Upper lobe of left lung (tissue), 6 donors: ENCODE measurements around the gene NECAP2. TPM values are rescaled to one million over a fixed set of nuclear protein-coding genes. Genes with fewer than 3 reads are reported as not detected.

Experiments
- ATAC-seq, 2 donors: fragments of 200-7000 bp; cut with Tn5 transposase; one replicate each; pipeline ENCODE4 v1.9.1; 2022; ENCODE audit warnings: mild to moderate bottlenecking in 2 of 2, moderate library complexity in 2 of 2; ENCODE audit not compliant: low FRiP score in 2 of 2
- DNase-seq, 2 donors: peaks; one replicate each; pipeline ENCODE4 v3.0.0-alpha.2; 2019 to 2020
- H3K27ac ChIP-seq, 4 donors: fragments of 200-600 bp; sonication (generic); one replicate each; pipeline ENCODE4 v1.5.1; 2016 to 2019
- H3K27me3 ChIP-seq, 4 donors: fragments of 200-600 bp; sonication (generic); one replicate each; pipeline ENCODE4 v1.5.1; 2017 to 2019
- H3K36me3 ChIP-seq, 4 donors: fragments of 200-600 bp; sonication (generic); one replicate each; pipeline ENCODE4 v1.5.1; 2016 to 2019
- H3K4me1 ChIP-seq, 4 donors: fragments of 200-600 bp; sonication (generic); one replicate each; pipeline ENCODE4 v1.5.1; 2018 to 2019
- H3K4me3 ChIP-seq, 4 donors: fragments of 200-600 bp; sonication (generic); one replicate each; pipeline ENCODE4 v1.5.1; 2017 to 2019; ENCODE audit warnings: mild to moderate bottlenecking in 2 of 4, moderate library complexity in 1 of 4
- H3K9me3 ChIP-seq, 4 donors: fragments of 200-600 bp; sonication (generic); one replicate each; pipeline ENCODE4 v1.5.1; 2018 to 2019
- EP300 ChIP-seq, 4 donors: sonication (generic); formaldehyde crosslinking; IDR thresholded peaks; one replicate each; pipeline ENCODE4 v1.5.1; 2017; ENCODE audit warnings: antibody characterized with exemption in 4 of 4, control low read depth in 2 of 4
- POLR2A ChIP-seq, 4 donors: fragments of 450-650 bp; IDR thresholded peaks; one replicate each; pipeline ENCODE4 v1.5.1; 2016 to 2017; ENCODE audit warnings: antibody characterized with exemption in 4 of 4, mild to moderate bottlenecking in 2 of 4
- POLR2AphosphoS5 ChIP-seq, 2 donors: sonication (generic); formaldehyde crosslinking; IDR thresholded peaks; one replicate each; pipeline ENCODE4 v1.5.1; 2017; ENCODE audit warnings: antibody characterized with exemption in 2 of 2
- WGBS, 2 donors: methylation state at CpG; one replicate each; pipeline ENCODE4 v1.1.5; 2017 to 2018; 5-methylcytosine and 5-hydroxymethylcytosine counted together
- total RNA-seq, 6 donors: library from RNA; depleted of rRNA in 4 of 6; stranded (reverse); fragments of >200 nt in 4 of 6; gene quantifications; one replicate each; pipeline versions ENCODE4 v1.1.0 to v1.2.1, GENCODE V29; 2016 to 2021
- TF ChIP-seq, protein P1 (sequence below), 6 experiments: fragments of 450-650 bp in 4 of 6; fragments of 200-600 bp in 2 of 6; sonication (generic) in 2 of 6; IDR thresholded peaks; one replicate each; pipeline ENCODE4 v1.5.1; 2016 to 2019; ENCODE audit warnings: antibody characterized with exemption in 6 of 6
- donor health status: DM: no; HTN: no; CAD: no; lungs with moderate emphysema.
- donor health status: DM: no; HTN: yes; CAD: no; lungs with severe emphysema.

NECAP2 gene
- total RNA-seq, 6 donors from 2014 or later: 61.9 to 96.4 (median 87.1) TPM

DNA sequence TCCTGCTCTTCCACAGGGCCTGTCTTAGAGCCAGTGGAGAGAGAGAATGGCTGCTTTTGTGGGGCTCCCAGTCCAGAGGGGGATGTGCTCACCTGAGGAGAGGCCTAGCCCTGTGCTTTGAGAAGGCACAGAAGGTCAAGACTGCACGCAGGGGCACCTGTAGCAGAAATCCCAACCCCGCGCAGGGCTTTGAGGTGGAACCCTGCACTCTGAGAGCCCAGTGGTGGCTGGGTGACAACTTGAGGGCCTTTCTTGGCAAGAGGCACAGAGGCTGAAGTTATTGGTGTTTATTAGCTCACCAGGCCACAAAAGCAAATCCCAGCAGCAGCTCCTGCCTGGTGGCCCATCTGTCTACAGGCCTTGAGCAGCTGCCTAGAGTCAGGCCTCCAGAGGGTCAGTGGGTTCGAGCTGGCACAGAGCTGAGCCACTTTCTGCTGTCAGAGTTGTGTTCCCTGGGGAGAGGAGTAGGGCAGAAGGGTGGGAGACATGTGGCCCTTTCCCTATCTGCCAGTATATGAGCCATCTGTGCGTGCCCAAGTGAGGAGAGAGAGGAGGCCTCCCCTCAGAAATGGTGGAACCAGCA is 42.1 kb upstream of the NECAP2 start:
- no peaks in the 10 kb centered on the region for H3K9me3 ChIP-seq
- H3K27ac ChIP-seq: no peak overlapping the region
- no peaks in the 10 kb centered on the region for H3K27me3 ChIP-seq
- TF ChIP-seq, protein P1, sequence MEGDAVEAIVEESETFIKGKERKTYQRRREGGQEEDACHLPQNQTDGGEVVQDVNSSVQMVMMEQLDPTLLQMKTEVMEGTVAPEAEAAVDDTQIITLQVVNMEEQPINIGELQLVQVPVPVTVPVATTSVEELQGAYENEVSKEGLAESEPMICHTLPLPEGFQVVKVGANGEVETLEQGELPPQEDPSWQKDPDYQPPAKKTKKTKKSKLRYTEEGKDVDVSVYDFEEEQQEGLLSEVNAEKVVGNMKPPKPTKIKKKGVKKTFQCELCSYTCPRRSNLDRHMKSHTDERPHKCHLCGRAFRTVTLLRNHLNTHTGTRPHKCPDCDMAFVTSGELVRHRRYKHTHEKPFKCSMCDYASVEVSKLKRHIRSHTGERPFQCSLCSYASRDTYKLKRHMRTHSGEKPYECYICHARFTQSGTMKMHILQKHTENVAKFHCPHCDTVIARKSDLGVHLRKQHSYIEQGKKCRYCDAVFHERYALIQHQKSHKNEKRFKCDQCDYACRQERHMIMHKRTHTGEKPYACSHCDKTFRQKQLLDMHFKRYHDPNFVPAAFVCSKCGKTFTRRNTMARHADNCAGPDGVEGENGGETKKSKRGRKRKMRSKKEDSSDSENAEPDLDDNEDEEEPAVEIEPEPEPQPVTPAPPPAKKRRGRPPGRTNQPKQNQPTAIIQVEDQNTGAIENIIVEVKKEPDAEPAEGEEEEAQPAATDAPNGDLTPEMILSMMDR (IDR thresholded peaks at IDR 0.05): no peak
- no peak for TF ChIP-seq EP300 (IDR thresholded peaks at IDR 0.05)
- no peak for TF ChIP-seq POLR2A (IDR thresholded peaks at IDR 0.05)
- TF ChIP-seq POLR2AphosphoS5 (IDR thresholded peaks at IDR 0.05): no peak
- 90 to 98% methylated on average over 4 to 5 of the region's 5 CpGs for WGBS, 2 donors
- DNase-seq: no peak
- no peak overlapping the region for H3K4me3 ChIP-seq
- no peak for ATAC-seq
- H3K36me3 ChIP-seq: peaks cover 15 to 65% (median 41%) of the 10 kb centered on the region in 4 donors
- peaks cover 0 to 17% (median 7%) of the 10 kb centered on the region in 4 donors for H3K4me1 ChIP-seq

DNA sequence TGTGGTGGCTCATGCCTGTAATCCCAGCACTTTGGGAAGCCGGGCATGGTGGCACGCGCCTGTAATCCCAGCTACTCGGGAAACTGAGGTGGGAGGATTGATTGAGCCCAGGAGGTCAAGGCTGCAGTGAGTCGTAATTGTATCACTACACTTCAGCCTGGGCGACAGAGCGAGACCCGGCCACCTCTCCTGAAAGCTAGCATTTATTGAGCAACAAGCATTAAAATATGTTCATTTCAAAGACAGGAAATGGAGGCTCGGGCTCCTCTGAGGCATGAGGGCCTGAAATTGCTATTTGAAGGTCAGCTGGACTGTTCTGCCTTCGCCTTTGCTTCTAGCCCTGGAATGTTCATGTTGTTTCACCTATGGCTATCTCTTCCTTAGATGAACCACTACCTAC is 37.8 kb upstream of the NECAP2 start:
- WGBS, 2 donors: 77 to 87% methylated on average over 10 of the region's 10 CpGs
- ATAC-seq: no peak

DNA sequence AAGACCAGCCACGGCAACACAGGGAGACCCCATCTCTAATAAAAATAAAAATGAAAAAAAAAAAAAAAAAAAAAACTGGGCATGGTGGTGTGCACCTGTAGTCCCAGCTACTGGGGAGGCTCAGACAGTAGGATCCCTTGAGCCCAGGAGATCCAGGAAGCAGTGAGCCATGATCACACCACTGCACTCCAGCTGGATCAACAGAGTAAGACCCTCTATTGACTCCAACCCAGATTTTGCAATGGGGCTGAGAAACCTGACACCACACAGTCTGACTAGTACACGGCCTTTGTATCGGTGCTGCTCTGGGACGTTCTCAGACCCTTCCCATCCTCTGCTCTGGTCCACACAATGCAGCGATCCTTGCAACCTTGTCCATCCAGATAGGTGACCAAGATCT is 35.1 kb upstream of the NECAP2 start:
- Histone ChIP-seq H3K9me3 (no peaks in the 10 kb centered on the region), H3K27me3 (no peaks in the 10 kb centered on the region), H3K4me3 (no peak overlapping the region), H3K4me1 (no peaks in the 10 kb centered on the region), H3K27ac (no peak overlapping the region), H3K36me3 (no peaks in the 10 kb centered on the region)
- DNase-seq (no peak), ATAC-seq (no peak)
- 79 to 82% methylated on average over 5 of the region's 5 CpGs for WGBS, 2 donors
- TF ChIP-seq POLR2A (IDR thresholded peaks at IDR 0.05) (no peak), POLR2AphosphoS5 (IDR thresholded peaks at IDR 0.05) (no peak), EP300 (IDR thresholded peaks at IDR 0.05) (no peak)
- TF ChIP-seq, protein P1 (IDR thresholded peaks at IDR 0.05): no peak

More for the DNA sequence above, 37.8 kb upstream of the NECAP2 start:
- Histone ChIP-seq H3K9me3 (no peaks in the 10 kb centered on the region), H3K4me3 (no peak overlapping the region), H3K4me1 (no peaks in the 10 kb centered on the region), H3K27ac (no peak overlapping the region), H3K36me3 (peaks cover 0 to 24% (median 6%) of the 10 kb centered on the region in 4 donors), H3K27me3 (no peaks in the 10 kb centered on the region)
- no peak for TF ChIP-seq EP300 (IDR thresholded peaks at IDR 0.05)
- no peak for TF ChIP-seq POLR2A (IDR thresholded peaks at IDR 0.05)
- no peak for TF ChIP-seq POLR2AphosphoS5 (IDR thresholded peaks at IDR 0.05)
- TF ChIP-seq, protein P1 (IDR thresholded peaks at IDR 0.05): no peak
- DNase-seq: no peak

DNA sequence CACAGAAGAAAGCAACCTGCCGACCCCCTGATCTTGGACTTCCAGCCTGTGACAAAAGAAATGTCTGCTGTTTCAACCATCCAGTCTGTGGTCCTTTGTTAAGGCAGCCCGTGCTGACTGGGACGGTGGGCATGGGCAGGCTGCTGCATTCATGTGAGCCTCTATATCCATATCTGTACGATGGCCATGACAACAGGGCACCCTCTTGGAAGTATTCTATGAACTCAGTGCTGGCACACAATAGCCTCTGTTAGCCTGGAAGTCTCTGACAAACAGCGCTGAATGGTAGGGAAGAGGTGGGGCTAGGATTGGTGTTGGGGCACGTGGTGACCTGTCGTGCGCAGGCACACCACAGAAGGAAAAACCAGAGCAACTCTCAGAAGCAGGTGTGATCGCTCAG is 33.7 kb upstream of the NECAP2 start:
- Histone ChIP-seq H3K27me3 (no peaks in the 10 kb centered on the region), H3K36me3 (no peaks in the 10 kb centered on the region), H3K4me1 (no peaks in the 10 kb centered on the region), H3K27ac (no peak overlapping the region), H3K4me3 (no peak overlapping the region), H3K9me3 (no peaks in the 10 kb centered on the region)
- DNase-seq (no peak), ATAC-seq (no peak)
- 79 to 95% methylated on average over 9 of the region's 9 CpGs for WGBS, 2 donors
- TF ChIP-seq POLR2A (IDR thresholded peaks at IDR 0.05) (no peak), EP300 (IDR thresholded peaks at IDR 0.05) (no peak)
- TF ChIP-seq, protein P1 (IDR thresholded peaks at IDR 0.05): no peak

DNA sequence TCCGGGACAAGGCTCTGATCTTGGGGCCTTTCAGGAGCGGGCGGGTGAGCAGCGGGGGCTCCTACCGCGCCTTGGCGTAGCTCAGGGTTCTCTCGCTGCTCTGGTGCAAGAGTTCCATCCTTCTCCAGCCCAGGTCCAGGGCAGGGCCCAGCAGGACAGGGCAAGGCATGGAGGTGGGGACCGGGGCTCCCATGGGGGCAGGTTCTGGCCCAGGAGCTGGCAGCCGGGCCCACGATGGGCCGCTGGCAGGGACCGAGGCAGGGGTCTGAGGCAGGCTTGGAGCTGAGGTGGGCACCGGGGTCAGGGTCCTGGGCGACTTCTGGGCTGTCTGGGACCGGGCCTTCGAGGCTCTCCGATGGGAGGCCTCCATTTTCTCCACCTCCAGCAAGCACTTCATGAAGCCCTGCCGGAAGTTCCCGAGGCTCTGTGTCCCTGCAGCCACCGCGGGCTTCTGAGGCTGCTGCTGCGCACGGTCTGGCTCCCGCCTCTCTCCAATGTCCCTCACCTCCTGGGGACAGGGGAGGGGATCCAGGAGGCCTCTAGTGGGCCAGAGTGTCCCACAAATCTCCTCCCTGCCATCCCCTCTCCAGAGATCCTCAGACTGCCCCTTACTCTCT is 30.9 kb upstream of the NECAP2 start:
- TF ChIP-seq EP300 (IDR thresholded peaks at IDR 0.05) (no peak), POLR2AphosphoS5 (IDR thresholded peaks at IDR 0.05) (no peak), POLR2A (IDR thresholded peaks at IDR 0.05) (no peak)
- TF ChIP-seq, protein P1 (IDR thresholded peaks at IDR 0.05): no peak
- ATAC-seq: peak in 1 of 2 donors; percentile 11
- peak in 1 of 2 donors; percentile 69 for DNase-seq

More for the DNA sequence above, 30.9 kb upstream of the NECAP2 start:
- Histone ChIP-seq H3K4me1 (no peaks in the 10 kb centered on the region), H3K27me3 (no peaks in the 10 kb centered on the region), H3K4me3 (no peak overlapping the region), H3K36me3 (no peaks in the 10 kb centered on the region), H3K9me3 (no peaks in the 10 kb centered on the region), H3K27ac (no peak overlapping the region)
- 80 to 83% methylated on average over 15 to 19 of the region's 25 CpGs for WGBS, 2 donors
